ENCODE measurements around the gene SPOCD1. TPM values are rescaled to one million over a fixed set of nuclear protein-coding genes. Genes with fewer than 3 reads are reported as not detected.

The SPOCD1 gene
- total and polyA plus RNA-seq, 12 donors = 0.09 to 2.4 (median 0.61) TPM

- H3K9me3 ChIP-seq (replicated peaks in 1 of 3) = no peaks in the 10 kb centered on the region
- 84 to 95% (median 87%) methylated on average over 1 to 5 of the region's 5 CpGs for WGBS, 4 donors
Measured at GRCh38 chr1:31776032-31776431, 39.8 kb downstream of the SPOCD1 start.

GRCh38 chr1:31775210-31775999 lies 40.4 kb downstream of the SPOCD1 start:
- Histone ChIP-seq H3K27me3 (peaks cover 37% of the 10 kb centered on the region), H3K9me3 (replicated peaks in 1 of 3) (no peaks in the 10 kb centered on the region), H3K27ac (no peak overlapping the region), H3K36me3 (replicated peaks in 1 of 2) (no peaks in the 10 kb centered on the region), H3K4me3 (no peak overlapping the region), H3K4me1 (replicated peaks in 1 of 2) (peaks cover 6 to 12% of the 10 kb centered on the region in 2 donors)
- 78 to 83% (median 82%) methylated on average over 9 to 10 of the region's 10 CpGs for WGBS, 4 donors
- DNase-seq = no peak
- intact Hi-C loops (cut with DNase I) = no loop called here
- TF ChIP-seq POLR2A (IDR thresholded peaks at IDR 0.05) (no peak), CTCF (IDR thresholded peaks at IDR 0.05) (no peak)

More at GRCh38 chr1:31776032-31776431, 39.8 kb downstream of the SPOCD1 start:
- Histone ChIP-seq H3K4me3 (no peak overlapping the region), H3K36me3 (replicated peaks in 1 of 2) (no peaks in the 10 kb centered on the region), H3K4me1 (replicated peaks in 1 of 2) (peaks cover 6 to 12% of the 10 kb centered on the region in 2 donors), H3K27ac (no peak overlapping the region), H3K27me3 (peaks cover 37% of the 10 kb centered on the region)
- TF ChIP-seq POLR2A (IDR thresholded peaks at IDR 0.05) (no peak), CTCF (IDR thresholded peaks at IDR 0.05) (no peak)
- no peak for DNase-seq
- intact Hi-C loops (cut with DNase I) = no loop called here

GRCh38 chr1:31774495-31774894 lies 41.3 kb downstream of the SPOCD1 start:
- Histone ChIP-seq H3K27me3 (peaks cover 37% of the 10 kb centered on the region), H3K27ac (no peak overlapping the region), H3K36me3 (replicated peaks in 1 of 2) (no peaks in the 10 kb centered on the region), H3K4me3 (no peak overlapping the region), H3K9me3 (replicated peaks in 1 of 3) (no peaks in the 10 kb centered on the region), H3K4me1 (replicated peaks in 1 of 2) (peaks cover 6 to 12% of the 10 kb centered on the region in 2 donors)
- TF ChIP-seq CTCF (IDR thresholded peaks at IDR 0.05) (no peak), POLR2A (IDR thresholded peaks at IDR 0.05) (no peak)
- 73 to 85% (median 78%) methylated on average over 3 of the region's 3 CpGs for WGBS, 4 donors
- intact Hi-C loops (cut with DNase I) = no loop called here
- no peak for DNase-seq

- Histone ChIP-seq H3K27me3 (peaks cover 37% of the 10 kb centered on the region), H3K4me1 (replicated peaks in 1 of 2) (peaks cover 6 to 12% of the 10 kb centered on the region in 2 donors), H3K9me3 (replicated peaks in 1 of 3) (no peaks in the 10 kb centered on the region), H3K27ac (no peak overlapping the region), H3K4me3 (no peak overlapping the region), H3K36me3 (replicated peaks in 1 of 2) (no peaks in the 10 kb centered on the region)
- no peak for TF ChIP-seq CTCF (IDR thresholded peaks at IDR 0.05)
- DNase-seq = no peak
- intact Hi-C loops (cut with DNase I) = no loop called here
- 76 to 90% (median 82%) methylated on average over 5 of the region's 5 CpGs for WGBS, 4 donors
Measured at GRCh38 chr1:31773861-31774260, 42.0 kb downstream of the SPOCD1 start.

Data from adrenal gland (tissue), 12 donors.